Activated CD4-positive, alpha-beta T cell treated with anti-CD3 and anti-CD28 coated beads for 36 hours (primary cell): ENCODE measurements around the gene NKD1. TPM values are rescaled to one million over a fixed set of nuclear protein-coding genes. Genes with fewer than 3 reads are reported as not detected.
A peak's percentile ranks its signal among the peaks of the same experiment; 100 is the strongest.

Experiments
- ATAC-seq: fragments of 200-7000 bp; cut with Tn5 transposase; one replicate; pipeline ENCODE4 v1.10.0; 2021; ENCODE audit warnings: mild to moderate bottlenecking, moderate library complexity
- CTCF ChIA-PET: fragments of 350-600 bp; sonication (Branson Sonifier 250); formaldehyde crosslinking; loops from one replicate; lab custom pipeline; 2021; ENCODE audit warnings: antibody characterized with exemption; lab: Charles Lee
- POLR2A ChIA-PET: fragments of 350-600 bp; sonication (Branson Sonifier 250); formaldehyde crosslinking; loops from one replicate; lab custom pipeline; 2021; ENCODE audit warnings: antibody characterized with exemption, inconsistent platforms; lab: Charles Lee
- DNase-seq: peaks from one replicate; pipeline ENCODE4 v3.0.0-alpha.2; 2020
- H3K27ac Mint-ChIP-seq: one replicate; pipeline ENCODE4 v1.8.0; 2021; ENCODE audit warnings: mixed read lengths
- H3K27me3 Mint-ChIP-seq: one replicate; pipeline ENCODE4 v1.8.0; 2021; ENCODE audit warnings: mixed read lengths
- H3K36me3 Mint-ChIP-seq: one replicate; pipeline ENCODE4 v1.8.0; 2021; ENCODE audit warnings: low read depth, mixed read lengths
- H3K4me1 Mint-ChIP-seq: one replicate; pipeline ENCODE4 v1.8.0; 2021; ENCODE audit warnings: mixed read lengths
- H3K4me3 Mint-ChIP-seq: one replicate; pipeline ENCODE4 v1.8.0; 2021; ENCODE audit warnings: mild to moderate bottlenecking, moderate library complexity, mixed read lengths
- H3K9me3 Mint-ChIP-seq: one replicate; pipeline ENCODE4 v1.8.0; 2021; ENCODE audit warnings: low read depth, mixed read lengths
- intact Hi-C, 2 experiments: fragments of 100-400 bp; cut with DNase I in 1 of 2; cut with micrococcal nuclease in 1 of 2; formaldehyde crosslinking; loops; one replicate each; pipeline versions ENCODE4 v1.14.2 to v1.15.1; 2022 to 2024; cut with DNase I, micrococcal nuclease
- total RNA-seq, 2 experiments: library from RNA; stranded (reverse); gene quantifications; one replicate each; pipeline ENCODE4 v1.2.3, GENCODE V29; 2021

NKD1 gene
- total RNA-seq, 2 experiments from 2014 or later, result 1.8 to 3.1 TPM

DNA sequence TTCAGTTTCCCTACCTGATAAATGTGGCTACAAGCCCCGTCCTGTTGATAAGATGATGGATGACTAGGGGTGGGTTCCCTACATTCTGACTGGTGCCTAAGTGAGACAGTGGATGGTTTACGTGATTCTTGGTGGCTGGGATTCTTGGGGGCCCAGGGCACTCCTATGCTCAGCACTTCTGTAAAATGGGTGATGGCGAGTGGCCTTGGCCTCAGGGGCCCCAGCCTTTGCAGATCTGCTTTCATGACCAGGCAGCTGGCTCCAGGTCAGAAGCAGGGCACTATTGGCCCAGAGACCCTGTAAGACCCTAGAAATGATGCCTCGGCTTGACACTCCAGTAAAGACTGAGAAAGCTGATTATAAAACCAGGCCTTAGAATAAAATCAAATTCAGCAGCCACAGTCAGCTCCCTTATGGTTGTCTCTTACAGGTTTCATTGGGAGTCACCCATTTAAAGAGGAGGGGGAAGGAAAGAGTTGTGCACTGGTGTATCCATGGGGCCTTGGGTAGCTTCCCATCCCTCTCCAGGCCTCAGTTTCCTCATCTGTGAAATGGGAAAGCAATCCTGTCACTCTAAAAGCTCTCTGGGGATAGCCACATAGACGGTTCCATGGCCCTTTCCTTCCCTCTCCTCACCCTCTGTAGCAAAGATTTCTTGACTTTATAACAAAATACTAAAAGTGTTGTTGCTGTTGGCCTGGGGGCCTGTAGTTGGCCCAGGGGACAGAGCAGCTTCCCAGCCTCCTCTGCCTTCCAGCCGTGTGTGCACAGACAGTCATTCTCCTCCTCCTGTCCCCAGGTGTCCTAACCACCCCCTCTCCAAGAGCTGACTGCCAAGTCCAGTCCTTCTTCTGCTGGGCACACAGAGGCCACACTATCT is 131.7 kb downstream of the NKD1 start:
- intact Hi-C loops, result loop anchor here (2.0 to 5.0 kb wide), 4 partner anchors 13 to 613 kb away; partner anchors contain the start of genes HEATR3 (in 1 of the 2) and TENT4B (in 1 of the 2)
- peak overlapping the region; percentile 94 for H3K27ac Mint-ChIP-seq

DNA sequence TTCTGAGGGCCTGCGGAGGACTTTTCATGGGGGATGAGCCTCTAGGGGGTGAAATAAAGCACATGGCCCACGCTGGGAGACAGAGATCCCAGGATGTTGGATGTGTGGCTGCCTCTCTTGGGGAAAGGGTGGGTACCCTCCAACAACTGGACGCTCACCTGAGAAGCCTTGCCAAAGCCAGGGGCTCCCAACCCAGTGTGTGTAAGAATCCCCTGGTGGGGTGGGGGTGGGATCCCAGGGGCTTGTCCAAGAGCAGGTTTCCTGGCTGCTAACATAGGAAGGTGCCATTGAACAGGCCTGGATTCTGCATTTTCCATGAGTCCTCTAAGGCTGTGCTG is 132.3 kb downstream of the NKD1 start:
- no peaks in the 10 kb centered on the region for H3K9me3 Mint-ChIP-seq
- ATAC-seq (no peak), DNase-seq (no peak)
- H3K4me1 Mint-ChIP-seq, result peaks cover 81% of the 10 kb centered on the region
- no peaks in the 10 kb centered on the region for H3K27me3 Mint-ChIP-seq
- peaks cover 40% of the 10 kb centered on the region for H3K36me3 Mint-ChIP-seq
- POLR2A ChIA-PET, result interaction anchor here (0.8 to 1.6 kb wide), 3 partner anchors 10 to 61 kb away, joined by 3 to 6 read pairs (median 4); partner anchors contain the start of gene CYLD
- peak overlapping the region; percentile 78 for H3K4me3 Mint-ChIP-seq
- H3K27ac Mint-ChIP-seq, result peak overlapping the region; percentile 94
- intact Hi-C loops, result loop anchor here (2.0 to 5.0 kb wide), 4 partner anchors 14 to 613 kb away; partner anchors contain the start of genes HEATR3 (in 1 of the 2) and TENT4B (in 1 of the 2)
- CTCF ChIA-PET, result interaction anchor here (1.1 to 2.7 kb wide), 9 partner anchors 9 to 126 kb away, joined by 3 to 37 read pairs (median 6); partner anchors contain the start of gene CYLD

More for the DNA sequence above, 131.7 kb downstream of the NKD1 start:
- DNase-seq (no peak), ATAC-seq (no peak)
- Mint-ChIP-seq H3K27me3 (no peaks in the 10 kb centered on the region), H3K4me3 (peak overlapping the region; percentile 78), H3K9me3 (no peaks in the 10 kb centered on the region), H3K36me3 (peaks cover 46% of the 10 kb centered on the region), H3K4me1 (peaks cover 75% of the 10 kb centered on the region)
- ChIA-PET POLR2A (interaction anchor here (1.6 kb wide), 1 partner anchor 17 kb away, joined by 4 read pairs; no protein-coding TSS in a partner anchor), CTCF (interaction anchor here (0.6 to 2.7 kb wide), 4 partner anchors 8 to 126 kb away, joined by 3 to 37 read pairs (median 12); no protein-coding TSS in a partner anchor)

DNA sequence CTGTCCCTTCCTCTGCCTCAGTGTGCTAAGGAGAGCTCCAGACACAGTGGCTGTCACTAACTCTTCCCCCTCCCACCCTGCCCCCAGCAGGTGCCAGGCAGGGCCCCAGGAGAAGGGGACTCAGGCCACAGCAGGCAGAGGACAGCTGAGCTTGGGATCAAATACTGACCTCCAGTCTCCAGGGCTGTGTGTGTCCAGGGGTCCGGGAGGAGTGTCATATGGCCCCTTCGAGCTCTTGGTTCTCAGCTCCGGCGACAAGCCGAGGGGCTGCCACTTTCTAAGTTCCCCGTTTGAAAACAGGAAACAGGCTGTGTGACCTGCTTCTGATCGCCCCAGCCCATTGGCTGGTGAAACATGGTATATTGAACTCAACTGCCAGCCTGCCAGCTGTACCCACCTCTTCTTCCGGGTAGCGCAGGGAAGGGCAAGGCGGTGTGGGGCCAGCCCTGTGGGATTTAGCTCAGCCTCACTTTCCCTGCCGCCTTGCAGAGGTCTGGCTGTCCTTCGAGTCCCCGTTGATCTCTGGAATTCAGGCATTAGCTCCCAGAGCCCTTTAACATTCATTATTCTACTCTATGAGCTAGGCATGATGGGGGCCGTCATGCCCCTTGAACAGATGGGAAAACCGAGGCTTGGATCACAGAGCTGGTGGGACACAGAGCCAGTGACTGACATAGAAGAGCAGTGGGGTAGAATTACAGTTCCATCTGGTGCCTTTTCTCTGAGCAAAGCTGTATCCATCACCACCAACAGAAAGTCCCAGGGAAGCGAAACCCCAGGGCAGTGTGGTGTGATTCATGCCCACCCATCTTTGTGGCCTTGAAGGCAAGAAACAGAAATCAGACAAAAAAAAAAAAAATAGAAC is 133.1 kb downstream of the NKD1 start, which contains the start of gene SNX20:
TSS of gene SNX20 (minus strand) at position 292 of the 865 bp plus-strand sequence. CDS start 3,786 bp downstream, outside the sequence.
- peak within 1 kb of the TSS; percentile 78 for H3K4me3 Mint-ChIP-seq
- intact Hi-C loops, result loop anchor here (1.0 to 5.0 kb wide), 7 partner anchors 14 to 614 kb away; partner anchors contain the start of genes CYLD (in 1 of the 2), HEATR3 (in 1 of the 2) and TENT4B (in 1 of the 2)
- H3K27ac Mint-ChIP-seq, result peak within 1 kb of the TSS; percentile 94
- POLR2A ChIA-PET, result interaction anchor here (0.6 to 1.6 kb wide), 5 partner anchors 11 to 354 kb away, joined by 3 to 6 read pairs (median 3); partner anchors contain the start of gene CYLD
- H3K36me3 Mint-ChIP-seq, result peaks cover 33% of the 10 kb centered on the region
- peaks cover 85% of the 10 kb centered on the region for H3K4me1 Mint-ChIP-seq
- no peaks in the 10 kb centered on the region for H3K27me3 Mint-ChIP-seq
- no peaks in the 10 kb centered on the region for H3K9me3 Mint-ChIP-seq
- peak; percentile 80 for DNase-seq
- ATAC-seq, result peak; percentile 69
- CTCF ChIA-PET, result interaction anchor here (0.6 to 2.7 kb wide), 18 partner anchors 10 to 656 kb away, joined by 3 to 37 read pairs (median 4); partner anchors contain the start of genes CNEP1R1 and CYLD

- ChIA-PET CTCF (interaction anchor here (0.6 to 2.5 kb wide), 4 partner anchors 12 to 82 kb away, joined by 4 to 7 read pairs (median 6); no protein-coding TSS in a partner anchor), POLR2A (no interaction called here)
- Mint-ChIP-seq H3K27me3 (no peaks in the 10 kb centered on the region), H3K36me3 (peaks cover 9% of the 10 kb centered on the region), H3K27ac (peak overlapping the region; percentile 87), H3K4me1 (peaks cover 66% of the 10 kb centered on the region), H3K9me3 (no peaks in the 10 kb centered on the region), H3K4me3 (peak overlapping the region; percentile 42)
- DNase-seq, result peak; percentile 74
- ATAC-seq, result peak; percentile 18
- intact Hi-C loops, result loop anchor here (1.0 to 5.0 kb wide), 5 partner anchors 14 to 617 kb away; partner anchors contain the start of genes HEATR3 (in 1 of the 2) and TENT4B (in 1 of the 2)
These were observed 135.6 kb downstream of the NKD1 start for GRCh38 chr16:50683689-50684374.

- Mint-ChIP-seq H3K4me3 (peak overlapping the region; percentile 42), H3K36me3 (no peaks in the 10 kb centered on the region), H3K27ac (peak overlapping the region; percentile 87), H3K9me3 (no peaks in the 10 kb centered on the region), H3K4me1 (peaks cover 59% of the 10 kb centered on the region), H3K27me3 (no peaks in the 10 kb centered on the region)
- intact Hi-C loops, result loop anchor here (1.0 to 5.0 kb wide), 7 partner anchors 8 to 618 kb away; partner anchors contain the start of genes HEATR3 (in 1 of the 2), NOD2 (in 1 of the 2) and TENT4B (in 1 of the 2)
- ATAC-seq (peak; percentile 63), DNase-seq (peak; percentile 74)
- POLR2A ChIA-PET, result interaction anchor here (0.6 to 1.4 kb wide), 5 partner anchors 15 to 378 kb away, joined by 3 to 4 read pairs (median 3); partner anchors contain the start of gene CYLD
- CTCF ChIA-PET, result interaction anchor here (0.5 to 2.8 kb wide), 8 partner anchors 12 to 330 kb away, joined by 3 to 14 read pairs (median 6); no protein-coding TSS in a partner anchor
These were observed 136.7 kb downstream of the NKD1 start for GRCh38 chr16:50684823-50685461.

- no peaks in the 10 kb centered on the region for H3K27me3 Mint-ChIP-seq
- no peaks in the 10 kb centered on the region for H3K36me3 Mint-ChIP-seq
- no peak overlapping the region for H3K4me3 Mint-ChIP-seq
- DNase-seq (no peak), ATAC-seq (no peak)
- ChIA-PET CTCF (interaction anchor here (0.9 to 2.8 kb wide), 8 partner anchors 12 to 331 kb away, joined by 3 to 14 read pairs (median 6); no protein-coding TSS in a partner anchor), POLR2A (interaction anchor here (0.7 to 1.4 kb wide), 4 partner anchors 14 to 524 kb away, joined by 3 to 5 read pairs (median 4); partner anchors contain the start of gene CYLD)
- no peaks in the 10 kb centered on the region for H3K9me3 Mint-ChIP-seq
- H3K4me1 Mint-ChIP-seq, result peaks cover 56% of the 10 kb centered on the region
- intact Hi-C loops, result loop anchor here (1.0 to 2.0 kb wide), 3 partner anchors 8 to 61 kb away; partner anchors contain the start of gene NOD2 (in 1 of the 2)
- H3K27ac Mint-ChIP-seq, result peak overlapping the region; percentile 87
These were observed 137.4 kb downstream of the NKD1 start for GRCh38 chr16:50685462-50686063.

DNA sequence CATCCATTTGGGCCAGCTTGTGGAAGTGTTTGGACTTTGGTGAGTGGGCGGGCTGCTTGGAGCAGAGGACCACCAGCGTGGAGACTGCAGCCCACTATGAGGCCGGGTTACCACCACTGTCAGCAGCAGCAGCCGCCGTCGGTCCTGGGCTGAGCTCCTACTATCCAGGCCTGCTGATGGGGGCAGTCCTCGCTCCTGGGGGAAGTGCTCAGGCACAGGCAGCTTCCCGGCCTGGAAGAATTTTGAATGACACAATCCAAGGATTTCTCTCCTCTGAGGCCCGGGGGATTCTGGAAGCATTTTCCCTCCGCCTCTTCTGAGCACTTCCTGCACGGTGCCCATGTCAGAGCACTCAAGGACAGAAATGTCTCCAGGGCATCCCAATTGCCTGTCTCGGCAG is 139.9 kb downstream of the NKD1 start:
- ATAC-seq (no peak), DNase-seq (no peak)
- H3K4me1 Mint-ChIP-seq, result peaks cover 50% of the 10 kb centered on the region
- no peaks in the 10 kb centered on the region for H3K27me3 Mint-ChIP-seq
- ChIA-PET POLR2A (no interaction called here), CTCF (interaction anchor here (1.0 to 1.9 kb wide), 3 partner anchors 8 to 20 kb away, joined by 4 to 6 read pairs (median 5); no protein-coding TSS in a partner anchor)
- intact Hi-C loops, result no loop called here
- no peak overlapping the region for H3K27ac Mint-ChIP-seq
- no peaks in the 10 kb centered on the region for H3K9me3 Mint-ChIP-seq
- no peaks in the 10 kb centered on the region for H3K36me3 Mint-ChIP-seq
- H3K4me3 Mint-ChIP-seq, result no peak overlapping the region

GRCh38 chr16:50688867-50689266 is 140.7 kb downstream of the NKD1 start:
- Mint-ChIP-seq H3K4me3 (no peak overlapping the region), H3K4me1 (peaks cover 45% of the 10 kb centered on the region), H3K27me3 (no peaks in the 10 kb centered on the region), H3K9me3 (no peaks in the 10 kb centered on the region), H3K27ac (no peak overlapping the region), H3K36me3 (no peaks in the 10 kb centered on the region)
- ChIA-PET POLR2A (no interaction called here), CTCF (no interaction called here)
- no peak for DNase-seq
- ATAC-seq, result no peak
- intact Hi-C loops, result no loop called here

GRCh38 chr16:50690177-50690576 is 142.0 kb downstream of the NKD1 start:
- H3K9me3 Mint-ChIP-seq, result no peaks in the 10 kb centered on the region
- H3K4me3 Mint-ChIP-seq, result no peak overlapping the region
- POLR2A ChIA-PET, result no interaction called here
- no peak overlapping the region for H3K27ac Mint-ChIP-seq
- CTCF ChIA-PET, result interaction anchor here (1.3 kb wide), 1 partner anchor 207 kb away, joined by 3 read pairs; no protein-coding TSS in a partner anchor
- no peaks in the 10 kb centered on the region for H3K36me3 Mint-ChIP-seq
- intact Hi-C loops, result no loop called here
- no peaks in the 10 kb centered on the region for H3K27me3 Mint-ChIP-seq
- H3K4me1 Mint-ChIP-seq, result peaks cover 44% of the 10 kb centered on the region
- DNase-seq (no peak), ATAC-seq (no peak)
